HepG2 (cell line): ENCODE results near the gene SYNGR4. TPM values are rescaled to one million over a fixed set of nuclear protein-coding genes. Genes with fewer than 3 reads are reported as not detected.

Experiments used
- AHR ChIP-seq: IDR thresholded peaks from 2 replicates; pipeline ENCODE4 v1.6.1; 2018; ENCODE audit warnings: missing genetic modification reagents, missing compliant biosample characterization
- BATF2 ChIP-seq: sonication (generic); formaldehyde crosslinking; IDR thresholded peaks from 2 replicates; pipeline ENCODE4 v1.8.0; 2022; ENCODE audit warnings: mild to moderate bottlenecking, missing genetic modification reagents, moderate library complexity
- CREM ChIP-seq, 2 experiments: sonication (generic) in 1 of 2; formaldehyde crosslinking in 1 of 2; IDR thresholded peaks; 2 replicates each; pipeline versions ENCODE4 v1.4.0 to v1.6.1; 2016 to 2020; ENCODE audit warnings: antibody characterized with exemption in 1 of 2, mild to moderate bottlenecking in 1 of 2, missing genetic modification reagents in 1 of 2
- EHMT2 ChIP-seq: fragments of 200-600 bp; sonication (generic); IDR thresholded peaks from 2 replicates; pipeline ENCODE4 v1.7.0; 2017; ENCODE audit warnings: antibody characterized with exemption, low read depth, low read length, borderline replicate concordance
- FOXK2 ChIP-seq: fragments of 450-650 bp; IDR thresholded peaks from 2 replicates; pipeline ENCODE4 v1.6.1; 2016
- JUND ChIP-seq: sonication (generic); formaldehyde crosslinking; IDR thresholded peaks from 2 replicates; pipeline ENCODE4 v1.8.0; 2022; ENCODE audit warnings: mild to moderate bottlenecking, missing genetic modification reagents
- NFIB ChIP-seq: sonication (generic); formaldehyde crosslinking; IDR thresholded peaks from 2 replicates; pipeline ENCODE4 v1.9.0; 2021; ENCODE audit warnings: missing genetic modification reagents, mild to moderate bottlenecking, borderline replicate concordance
- PAF1 ChIP-seq: IDR thresholded peaks from 2 replicates; pipeline ENCODE4 v1.6.1; 2016; ENCODE audit warnings: missing genetic modification reagents, missing compliant biosample characterization
- PRDM4 ChIP-seq: sonication (generic); formaldehyde crosslinking; IDR thresholded peaks from 2 replicates; pipeline ENCODE4 v1.9.0; 2021; ENCODE audit warnings: missing genetic modification reagents, borderline replicate concordance
- SIX1 ChIP-seq: sonication (generic); formaldehyde crosslinking; IDR thresholded peaks from 2 replicates; pipeline ENCODE4 v1.4.0; 2020; ENCODE audit warnings: missing genetic modification reagents, borderline replicate concordance
- SOX13 ChIP-seq, 3 experiments: fragments of 450-650 bp in 1 of 3; sonication (generic) in 1 of 3; formaldehyde crosslinking in 1 of 3; IDR thresholded peaks in 2 of 3; conservative IDR thresholded peaks in 1 of 3; 2 replicates each; pipeline versions ENCODE4 v1.5.0 to v1.6.1; 2016 to 2020; ENCODE audit warnings: antibody characterized with exemption in 1 of 3, mild to moderate bottlenecking in 1 of 3, missing compliant biosample characterization in 1 of 3, missing genetic modification reagents in 1 of 3, moderate library complexity in 1 of 3
- TCF7 ChIP-seq: sonication (generic); IDR thresholded peaks from 2 replicates; pipeline ENCODE4 v1.6.1; 2016; ENCODE audit warnings: antibody characterized with exemption, low read depth
- THRA ChIP-seq: sonication (generic); formaldehyde crosslinking; IDR thresholded peaks from 2 replicates; pipeline ENCODE4 v1.4.0; 2020; ENCODE audit warnings: missing genetic modification reagents, borderline replicate concordance
- TSC22D2 ChIP-seq: sonication (generic); formaldehyde crosslinking; IDR thresholded peaks from 2 replicates; pipeline ENCODE4 v1.5.1; 2020; ENCODE audit warnings: missing genetic modification reagents, mild to moderate bottlenecking, borderline replicate concordance
- YEATS2 ChIP-seq: sonication (generic); formaldehyde crosslinking; IDR thresholded peaks from 2 replicates; pipeline ENCODE4 v1.4.0; 2020; ENCODE audit warnings: missing genetic modification reagents, borderline replicate concordance
- ZNF333 ChIP-seq: sonication (generic); formaldehyde crosslinking; IDR thresholded peaks from 2 replicates; pipeline ENCODE4 v1.4.0; 2020; ENCODE audit warnings: mild to moderate bottlenecking, missing genetic modification reagents, borderline replicate concordance
- ZNF335 ChIP-seq: sonication (generic); formaldehyde crosslinking; IDR thresholded peaks from 2 replicates; pipeline ENCODE4 v1.4.0; 2020; ENCODE audit warnings: missing genetic modification reagents
- ZNF414 ChIP-seq: sonication (generic); formaldehyde crosslinking; IDR thresholded peaks from 2 replicates; pipeline ENCODE4 v1.5.0; 2020; ENCODE audit warnings: missing genetic modification reagents
- ZNF512B ChIP-seq: sonication (generic); formaldehyde crosslinking; IDR thresholded peaks from 2 replicates; pipeline ENCODE4 v1.5.1; 2020; ENCODE audit warnings: missing genetic modification reagents, mild to moderate bottlenecking, borderline replicate concordance
- ZSCAN20 ChIP-seq: sonication (generic); formaldehyde crosslinking; IDR thresholded peaks from 2 replicates; pipeline ENCODE4 v1.4.0; 2020; ENCODE audit warnings: missing genetic modification reagents, mild to moderate bottlenecking, borderline replicate concordance
- polyA plus RNA-seq, 8 experiments: library from polyadenylated mRNA; depleted of rRNA in 3 of 8; stranded (reverse) in 7 of 8; unstranded in 1 of 8; fragments of >200 nt; fragmentation: Illumina TruSeq in 4 of 8; extraction: Trizol in 4 of 8; gene quantifications; 2 replicates each; pipeline versions ENCODE4 v1.2.1 to v1.2.3, GENCODE V29; 2011 to 2016; ENCODE audit warnings: low read depth in 4 of 8, missing spikeins in 1 of 8, mixed read lengths in 1 of 8; ENCODE audit not compliant: insufficient read depth in 1 of 8
- total RNA-seq, 5 experiments: library from RNA; depleted of rRNA; stranded (reverse); fragments of >200 nt; fragmentation: Illumina TruSeq; extraction: Trizol; gene quantifications; 2 replicates each; pipeline ENCODE4 v1.2.3, GENCODE V29; 2016; ENCODE audit warnings: low read depth in 1 of 5

The SYNGR4 gene
- total and polyA plus RNA-seq, 2 of the 13 experiments (the other 11 are each of a cell fraction or from before 2014, with no cell fraction given), result not detected

GRCh38 chr19:48398375-48399235, 34.4 kb downstream of the SYNGR4 start (continued):
- TF ChIP-seq AHR (no peak), SOX13 (IDR thresholded peaks at IDR 0.05) (no peak), SOX13 (CRISPR knock-in tag; conservative IDR thresholded peaks at IDR 0.05 in 1 of 2, IDR thresholded peaks at IDR 0.05 in 1 of 2) (no peak), TCF7 (no peak), THRA (CRISPR knock-in tag) (no peak), ZSCAN20 (no peak), SIX1 (no peak), ZNF414 (CRISPR knock-in tag) (no peak), JUND (CRISPR knock-in tag) (no peak), BATF2 (CRISPR knock-in tag) (no peak), TSC22D2 (CRISPR knock-in tag) (no peak), NFIB (CRISPR knock-in tag) (no peak), FOXK2 (no peak), PRDM4 (CRISPR knock-in tag) (no peak), CREM (IDR thresholded peaks at IDR 0.05) (no peak), CREM (CRISPR knock-in tag; IDR thresholded peaks at IDR 0.05) (no peak), EHMT2 (no peak), YEATS2 (CRISPR knock-in tag) (no peak), PAF1 (CRISPR knock-in tag) (no peak), ZNF335 (CRISPR knock-in tag) (no peak), ZNF333 (CRISPR knock-in tag) (no peak), ZNF512B (no peak)
